HuH-7 (cell line): ENCODE measurements around the gene GSDME.

ENCODE experiments used
- DNase-seq: peaks from one replicate; pipeline ENCODE4 v3.0.0; 2011; ENCODE audit warnings: low spot score

The GSDME gene

DNA sequence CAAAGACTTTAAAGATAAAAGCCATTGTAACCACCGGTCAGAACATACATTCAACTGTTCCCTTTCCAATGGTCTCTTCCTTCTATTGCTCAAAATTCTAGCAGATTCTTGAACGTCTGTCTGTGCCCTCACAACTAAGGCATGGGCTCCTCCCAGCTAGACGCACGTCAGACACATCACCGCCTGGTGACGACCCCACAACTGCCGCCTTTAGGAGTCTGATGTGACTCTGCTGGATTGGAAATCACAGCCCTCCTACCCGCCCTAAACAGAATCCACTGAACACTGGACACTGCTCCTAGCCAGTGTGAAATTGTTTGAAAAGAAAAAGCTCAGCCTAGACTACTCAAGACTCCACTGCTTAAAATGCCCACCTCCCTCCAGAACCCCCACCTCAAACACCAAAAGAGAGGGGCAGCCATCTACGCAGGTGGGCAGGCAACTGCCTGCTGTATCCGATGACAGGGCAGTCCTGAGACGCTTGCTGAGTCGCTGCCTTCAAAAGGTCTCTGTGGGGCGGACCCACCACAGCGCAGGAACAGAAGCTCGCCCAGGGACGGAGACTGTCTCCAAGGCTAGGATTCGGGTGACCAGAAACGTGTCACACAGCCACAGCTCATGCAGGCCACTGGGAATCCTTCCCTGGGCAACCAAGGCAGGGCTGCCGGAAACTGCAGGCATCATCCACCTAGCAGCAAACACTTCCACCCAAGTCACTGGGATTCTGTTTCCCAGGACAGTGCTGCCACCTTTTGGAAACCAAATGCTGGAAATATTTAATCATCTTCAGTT, 34.7 kb downstream of the GSDME start:
- peak; percentile 73 for DNase-seq

DNA sequence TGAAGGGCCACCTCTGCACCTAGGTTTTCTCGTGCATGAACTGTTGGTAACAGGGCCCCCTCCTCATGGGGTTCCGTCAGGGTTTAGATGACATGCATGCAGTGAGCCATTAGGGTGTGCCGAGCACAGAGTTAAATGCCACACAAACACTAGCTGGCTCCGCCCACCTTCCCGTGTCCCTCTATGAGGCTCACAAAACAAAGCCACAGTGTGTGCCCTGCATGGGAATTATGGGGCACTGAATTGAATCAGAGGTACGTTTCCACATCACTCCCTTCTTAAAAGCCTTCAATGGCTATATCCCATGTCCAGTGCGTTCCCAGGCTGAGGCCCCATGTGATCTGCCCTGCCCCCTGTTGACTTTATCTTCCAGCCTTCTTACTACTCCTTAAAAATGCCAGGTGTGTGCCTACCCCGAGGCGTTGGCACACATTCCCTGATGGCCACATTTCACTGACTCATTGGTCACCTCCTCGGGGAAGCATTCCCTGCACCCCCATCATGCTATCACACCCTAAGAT, 35.7 kb downstream of the GSDME start:
- DNase-seq, result no peak

DNA sequence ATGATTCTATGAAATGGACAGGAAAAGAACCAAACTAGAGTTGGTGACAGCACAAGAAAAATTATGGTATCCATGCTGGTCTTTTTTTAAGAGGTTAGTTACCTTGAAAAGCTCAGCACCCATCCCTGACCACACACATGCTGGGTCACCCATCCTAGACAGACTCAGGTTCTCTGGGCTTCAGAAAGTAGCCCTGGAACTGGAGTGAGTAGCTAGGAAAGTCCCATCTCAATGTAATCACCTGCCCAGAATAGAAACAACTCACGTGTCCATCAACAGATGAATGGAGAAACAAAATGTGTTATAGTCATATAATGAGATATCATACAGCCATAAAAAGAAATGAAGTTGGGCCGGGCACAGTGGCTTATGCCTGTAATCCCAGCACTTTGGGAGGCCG, 37.0 kb downstream of the GSDME start:
- DNase-seq, result no peak

DNA sequence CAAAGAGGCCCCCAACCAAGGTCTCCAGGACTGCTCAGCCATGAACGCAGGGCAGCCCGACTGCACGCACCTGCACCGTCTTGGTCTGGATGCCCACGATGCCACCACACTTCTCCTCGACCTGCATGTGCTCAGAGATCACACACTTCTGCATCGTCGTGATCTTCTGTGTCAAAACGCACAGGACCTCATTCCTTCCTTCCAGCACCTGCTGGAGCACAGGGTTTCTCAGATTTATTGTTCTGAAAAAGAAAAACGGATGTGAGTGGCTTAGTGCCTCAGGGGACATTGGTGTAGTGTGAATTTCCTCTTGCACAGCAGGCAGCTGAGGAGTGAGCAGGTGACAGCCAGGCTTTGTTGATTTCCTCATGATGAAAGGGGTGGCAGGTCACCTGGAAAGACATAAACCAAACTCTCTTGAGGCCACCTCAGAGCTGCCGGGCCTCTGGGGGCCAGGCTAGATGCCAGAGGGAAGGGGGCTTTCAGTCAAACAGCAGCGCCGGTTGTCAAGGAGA, 38.2 kb downstream of the GSDME start:
- no peak for DNase-seq

DNA sequence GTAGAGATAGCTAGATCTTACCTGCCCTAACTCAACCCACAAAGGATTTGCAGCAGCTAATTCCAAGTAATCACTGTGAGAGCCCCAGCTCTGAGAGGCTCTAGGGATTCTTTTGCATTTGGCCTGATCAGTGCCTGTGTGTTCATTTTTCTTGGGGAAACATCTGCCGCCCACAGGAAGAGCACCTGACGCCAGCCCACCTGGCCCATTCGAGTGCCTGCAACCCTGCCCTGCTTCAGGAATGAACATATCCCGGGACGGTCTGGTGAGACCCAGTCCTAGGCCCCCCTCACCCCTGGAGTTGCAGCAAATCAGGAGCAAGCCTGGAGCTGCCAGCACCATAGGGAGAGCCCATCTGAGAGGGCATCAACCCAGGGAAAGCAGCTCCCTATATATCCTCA, 38.8 kb downstream of the GSDME start:
- no peak for DNase-seq

DNA sequence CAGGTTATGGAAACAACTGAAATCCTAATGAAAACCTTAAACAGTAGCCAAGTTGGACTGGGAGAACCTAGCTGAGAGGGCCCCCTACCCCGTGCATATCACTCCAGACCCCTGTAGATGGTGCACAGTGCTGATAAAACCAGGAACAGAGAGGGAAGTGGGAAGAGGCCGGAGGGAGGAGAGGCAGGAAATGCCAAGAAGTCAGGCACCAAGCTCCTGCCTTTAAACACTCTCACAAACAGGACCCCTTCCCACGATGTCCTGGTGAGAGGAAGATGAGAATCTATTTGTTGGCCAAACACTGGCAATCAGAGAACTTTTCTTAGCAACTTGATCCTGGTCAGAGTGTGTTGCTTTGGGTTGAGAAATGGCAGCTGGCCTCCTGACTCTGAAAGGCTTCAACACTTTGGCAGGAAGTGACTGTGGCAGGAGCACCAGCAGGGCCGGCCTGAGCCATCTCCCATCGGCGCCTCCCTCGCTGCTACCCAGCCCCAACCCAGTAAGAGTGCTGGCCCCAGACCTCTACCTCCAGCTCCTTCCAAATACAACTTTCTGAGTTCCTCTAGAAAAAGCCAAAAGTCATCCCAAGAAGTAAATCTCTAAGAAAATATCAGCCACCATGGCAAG, 39.5 kb downstream of the GSDME start:
- no peak for DNase-seq

DNA sequence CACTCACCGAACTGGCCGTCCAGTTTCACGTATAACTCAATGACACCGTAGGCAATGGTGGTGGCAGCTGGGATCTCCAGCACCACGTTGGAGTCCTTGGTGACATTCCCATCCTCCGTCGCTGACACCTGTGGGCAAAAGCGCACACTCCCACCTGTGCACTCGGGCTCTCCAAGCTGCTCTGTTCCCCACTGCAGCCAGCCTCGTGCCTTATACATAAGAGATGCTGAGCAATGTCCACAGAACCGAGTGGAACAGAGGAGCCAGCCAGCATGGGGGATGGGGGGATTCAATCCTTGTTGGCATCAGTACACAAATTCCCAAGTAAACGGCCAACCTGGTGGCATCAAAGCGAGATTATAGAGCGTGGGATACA, 40.0 kb downstream of the GSDME start:
- DNase-seq, result no peak

DNA sequence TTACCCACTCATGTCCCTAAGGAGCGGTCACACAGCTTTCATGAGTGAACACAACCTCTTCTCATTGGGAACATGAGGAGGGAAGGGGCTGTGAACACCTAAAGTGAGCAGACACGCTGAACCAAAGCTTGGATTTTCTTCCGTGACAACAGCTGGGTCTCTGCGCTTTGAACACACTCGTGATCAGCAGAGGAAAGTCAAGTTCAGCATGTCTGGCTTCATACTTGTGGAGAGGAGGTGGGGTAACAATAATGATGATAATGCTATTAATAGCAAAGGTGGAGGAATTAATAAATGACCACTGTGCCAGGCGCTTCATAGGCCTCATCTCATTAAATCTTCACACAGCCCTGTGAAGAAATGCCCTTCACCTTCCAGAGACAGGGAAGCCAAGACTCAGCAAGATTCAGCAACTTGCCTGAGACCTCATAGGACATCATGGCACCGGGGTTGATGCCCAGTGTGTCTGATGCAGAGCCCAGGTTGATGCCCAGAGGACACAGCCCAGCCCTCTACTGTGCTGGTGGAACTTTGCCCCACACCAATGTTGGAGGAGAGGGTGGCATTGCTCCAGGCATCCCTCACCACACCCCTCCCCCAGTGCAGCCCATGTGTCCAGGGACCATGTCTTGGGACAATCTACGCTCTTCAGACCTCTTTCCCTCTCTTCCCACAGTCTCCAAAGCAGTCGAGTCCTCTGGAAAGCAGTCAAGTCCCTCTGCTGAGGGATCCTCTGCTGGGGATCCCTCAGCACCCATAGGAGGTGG, 40.6 kb downstream of the GSDME start:
- DNase-seq, result no peak

DNA sequence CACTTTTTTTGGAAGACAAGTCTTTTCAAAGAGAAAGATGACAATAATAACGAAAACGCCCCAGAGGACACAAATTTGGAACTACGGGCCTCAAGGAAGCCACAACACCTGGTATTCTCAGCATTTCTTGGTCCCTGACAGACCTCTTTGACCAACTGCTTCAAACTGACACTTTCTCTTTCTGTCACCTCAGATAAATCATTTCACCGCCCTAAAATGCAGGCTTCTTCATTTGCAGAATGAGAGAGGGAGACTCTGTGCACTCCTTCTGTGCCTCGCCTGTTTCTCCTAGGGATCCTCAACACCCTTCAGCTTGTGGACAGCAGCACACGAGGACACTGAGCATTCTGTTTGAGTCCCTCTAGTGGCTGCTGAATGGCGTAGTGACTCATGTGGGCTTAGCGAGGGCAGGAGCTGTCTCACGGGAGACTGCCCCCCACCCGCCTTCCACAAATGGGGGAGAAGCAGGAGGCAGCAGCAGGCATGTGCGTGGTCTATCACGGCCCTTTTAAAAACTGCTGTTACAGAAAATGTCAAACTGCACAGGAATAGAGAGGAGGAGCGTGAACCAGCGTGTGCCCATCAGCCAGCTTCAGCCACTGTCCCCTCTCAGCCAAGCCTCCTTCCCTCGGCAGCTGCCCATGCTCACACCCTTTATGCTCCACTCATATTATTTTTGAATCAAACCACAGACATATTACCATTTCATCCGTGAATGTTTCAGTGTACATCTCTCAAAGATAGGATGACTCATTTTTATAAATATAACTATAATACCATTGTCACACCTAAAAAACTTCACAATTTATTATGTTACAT, 41.4 kb downstream of the GSDME start:
- DNase-seq, result peak; percentile 67

DNA sequence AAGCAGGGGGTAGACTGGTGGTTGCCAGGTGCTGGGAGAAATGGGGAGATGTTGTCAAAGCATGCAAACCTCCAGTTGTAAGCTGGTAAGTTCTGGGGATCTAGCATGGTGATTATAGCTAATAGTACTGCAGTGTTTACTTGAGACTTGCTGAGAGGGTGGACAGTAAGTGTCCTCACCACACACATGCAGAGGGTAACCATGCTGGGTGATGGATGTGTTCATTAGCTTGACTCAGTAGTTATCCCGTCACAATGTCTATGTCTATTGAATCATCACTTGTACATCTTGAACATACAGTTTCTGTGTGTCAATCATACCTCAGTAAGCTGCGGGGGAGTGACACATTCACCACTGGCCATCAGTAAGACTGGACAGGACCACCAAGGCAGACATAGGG, 42.1 kb downstream of the GSDME start:
- no peak for DNase-seq

DNA sequence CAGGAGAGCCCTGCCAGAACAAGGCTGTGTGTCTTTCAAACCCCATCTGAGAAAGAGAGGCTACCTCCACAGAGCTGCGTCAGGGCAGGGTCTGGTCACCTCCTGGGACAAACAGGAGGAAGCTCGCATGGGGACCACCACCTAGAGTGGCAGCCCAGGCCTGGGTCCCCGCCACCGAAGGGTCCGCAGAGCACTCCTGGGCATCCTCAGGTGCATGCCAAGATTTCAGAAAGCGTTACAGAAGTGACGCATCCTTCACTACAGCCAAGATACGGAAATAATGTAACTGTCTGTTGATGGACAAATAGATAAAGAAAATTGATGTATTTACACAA, 42.6 kb downstream of the GSDME start:
- DNase-seq, result no peak

DNA sequence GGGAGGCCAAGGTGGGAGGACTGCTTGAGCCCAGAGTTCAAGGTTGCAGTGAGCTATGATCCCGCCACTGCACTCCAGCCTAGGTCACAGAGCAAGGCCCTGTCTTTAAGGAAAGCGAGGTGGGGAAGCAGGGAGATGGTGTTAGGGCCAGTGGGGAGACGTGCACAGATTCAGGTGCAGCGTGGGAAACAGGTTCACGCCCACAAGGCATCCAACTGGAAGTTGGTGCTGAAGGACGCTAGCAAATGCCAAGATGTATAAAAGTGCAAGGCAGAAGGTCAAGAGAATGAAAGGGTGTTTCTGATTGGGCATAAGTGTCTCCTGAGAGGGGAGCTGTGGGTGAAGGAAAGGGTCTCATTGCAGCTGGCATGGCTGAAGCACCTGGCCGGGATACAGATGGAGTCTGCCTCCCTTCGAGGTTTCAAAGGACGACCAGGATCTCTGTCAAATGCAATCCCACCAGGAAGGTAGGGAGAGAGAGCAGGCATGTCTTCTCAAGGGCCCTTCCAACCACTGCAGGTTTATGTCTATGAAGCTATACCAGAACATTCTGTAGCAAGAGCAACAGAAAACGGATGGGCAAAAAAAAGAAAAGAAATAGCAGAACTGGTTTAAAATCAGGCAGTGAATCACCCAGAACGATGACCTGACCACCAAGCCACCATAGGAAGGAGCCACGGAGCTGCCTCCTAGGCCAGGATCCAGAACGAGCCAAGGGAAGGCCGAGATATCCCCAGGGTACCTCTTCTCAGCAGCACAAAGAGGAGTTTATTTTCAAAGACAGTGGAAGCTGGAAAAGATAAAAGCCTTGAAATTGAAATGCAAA, 43.2 kb downstream of the GSDME start:
- no peak for DNase-seq

DNA sequence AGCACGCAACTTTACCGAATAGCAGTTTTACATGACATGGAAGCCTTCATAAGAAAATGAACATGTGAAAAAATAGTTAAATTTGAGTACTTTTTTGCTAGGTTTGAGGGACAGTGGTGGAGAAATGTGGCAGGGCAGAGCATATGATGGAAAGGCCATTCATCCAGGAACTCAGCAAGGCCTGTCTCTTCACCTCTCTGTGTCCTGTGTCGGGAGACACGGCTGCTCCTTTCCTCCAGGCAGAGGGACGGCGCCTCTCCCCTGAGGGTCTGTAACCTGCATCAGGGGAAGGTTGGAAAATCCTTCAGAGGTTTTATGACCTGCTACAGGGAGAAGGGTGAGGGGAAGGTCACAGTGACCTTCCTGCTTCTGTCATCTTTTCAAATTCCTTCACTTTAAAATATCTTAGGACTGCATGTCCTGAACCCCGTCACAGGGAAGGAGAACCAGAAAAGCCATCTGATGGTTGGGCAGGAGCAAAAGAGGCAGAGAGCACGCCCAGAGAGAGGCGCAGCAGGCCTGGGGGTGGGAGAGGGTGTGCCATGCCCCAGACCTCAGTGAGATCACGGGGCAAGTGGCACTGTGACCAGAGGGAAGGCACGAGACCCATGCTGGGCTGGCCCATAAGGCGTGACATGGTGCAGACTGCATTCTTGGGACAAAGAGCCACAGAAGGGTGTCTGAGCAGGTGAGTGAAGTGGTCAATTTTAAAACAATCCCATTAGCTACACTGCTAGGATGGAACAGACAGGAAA, 44.0 kb downstream of the GSDME start:
- DNase-seq, result no peak

DNA sequence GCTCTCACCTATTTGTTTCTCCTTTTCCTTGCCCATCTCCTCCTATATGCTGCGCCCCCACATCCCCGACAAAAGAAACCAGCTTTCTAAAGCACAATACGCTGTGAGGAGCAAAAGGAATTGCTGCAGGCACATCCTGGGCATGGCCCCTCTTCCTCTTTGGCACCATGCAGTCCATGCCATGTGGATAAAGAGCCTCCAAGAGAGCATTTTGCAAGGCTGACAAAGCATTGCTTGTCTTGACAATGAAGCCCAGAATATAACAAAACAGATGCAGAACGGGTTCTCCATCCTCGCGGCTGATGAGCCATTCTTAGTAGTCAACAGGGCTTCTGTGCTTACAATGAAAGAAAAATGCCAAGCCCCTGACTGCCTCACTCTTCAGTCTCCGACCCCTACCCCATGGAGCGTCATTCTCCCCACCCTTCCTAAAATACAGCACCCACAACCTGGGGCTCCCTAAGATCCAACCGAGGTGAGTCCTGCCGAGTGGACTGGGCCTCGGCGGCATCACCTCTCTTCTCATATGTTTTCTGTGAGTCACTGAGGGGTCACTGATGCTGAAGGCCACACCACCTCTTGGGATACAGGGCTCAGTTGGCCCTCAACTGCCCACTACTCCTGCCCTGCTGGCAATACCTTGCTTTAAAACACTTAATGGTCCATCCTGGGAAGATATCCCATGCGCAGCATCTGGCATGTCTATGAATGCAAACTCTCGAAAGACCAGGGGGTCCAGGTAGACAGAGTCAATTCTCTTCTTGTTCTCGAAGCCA, 47.5 kb downstream of the GSDME start:
- no peak for DNase-seq

DNA sequence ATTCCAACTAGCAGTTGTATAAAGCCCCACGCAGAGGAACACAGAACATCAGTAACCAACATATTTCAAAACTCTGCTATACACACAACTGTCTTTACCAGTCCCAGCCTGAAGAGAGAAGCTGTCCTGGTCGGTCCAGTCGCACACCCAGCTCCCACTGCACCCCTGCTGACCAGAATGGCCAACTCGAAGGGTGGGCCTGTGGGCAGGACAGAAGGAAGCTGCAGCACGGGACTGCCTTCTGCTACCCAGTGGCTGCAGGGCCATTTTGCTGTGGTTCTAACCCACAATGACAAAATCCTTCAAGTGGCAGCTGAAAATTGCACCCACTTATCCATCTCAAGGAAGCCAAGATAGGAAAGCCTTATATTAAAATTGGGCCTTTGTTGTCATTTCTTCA, 48.2 kb downstream of the GSDME start:
- no peak for DNase-seq

DNA sequence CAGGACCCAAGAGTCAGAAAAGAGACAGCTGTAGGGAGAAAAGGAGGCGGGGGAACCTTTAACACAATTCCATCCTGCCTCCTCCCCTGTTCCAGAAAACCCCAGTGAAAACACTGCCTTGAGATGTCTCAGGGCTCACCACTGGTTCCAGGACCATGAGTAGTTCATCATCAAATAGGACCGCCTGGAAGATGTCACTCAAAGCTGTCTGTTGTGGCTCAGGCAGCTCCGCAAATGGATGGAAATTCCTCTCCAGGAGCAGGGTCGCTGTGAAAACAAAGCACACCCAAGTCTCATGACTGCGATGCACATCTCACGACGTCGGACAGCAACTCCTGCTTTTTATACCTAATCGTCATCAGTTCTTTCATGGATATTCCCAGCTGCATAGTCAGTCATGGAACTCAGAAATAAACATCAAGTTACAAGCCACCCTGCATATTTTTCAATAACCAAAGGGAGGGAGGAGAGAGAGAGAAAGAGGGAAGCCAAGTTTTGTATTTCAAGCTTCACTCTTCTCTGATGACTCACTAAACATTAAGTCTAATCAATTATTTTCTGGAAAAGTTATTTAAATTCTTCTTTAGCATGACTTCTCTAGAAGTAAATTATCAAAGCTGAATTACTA, 49.2 kb downstream of the GSDME start:
- no peak for DNase-seq

DNA sequence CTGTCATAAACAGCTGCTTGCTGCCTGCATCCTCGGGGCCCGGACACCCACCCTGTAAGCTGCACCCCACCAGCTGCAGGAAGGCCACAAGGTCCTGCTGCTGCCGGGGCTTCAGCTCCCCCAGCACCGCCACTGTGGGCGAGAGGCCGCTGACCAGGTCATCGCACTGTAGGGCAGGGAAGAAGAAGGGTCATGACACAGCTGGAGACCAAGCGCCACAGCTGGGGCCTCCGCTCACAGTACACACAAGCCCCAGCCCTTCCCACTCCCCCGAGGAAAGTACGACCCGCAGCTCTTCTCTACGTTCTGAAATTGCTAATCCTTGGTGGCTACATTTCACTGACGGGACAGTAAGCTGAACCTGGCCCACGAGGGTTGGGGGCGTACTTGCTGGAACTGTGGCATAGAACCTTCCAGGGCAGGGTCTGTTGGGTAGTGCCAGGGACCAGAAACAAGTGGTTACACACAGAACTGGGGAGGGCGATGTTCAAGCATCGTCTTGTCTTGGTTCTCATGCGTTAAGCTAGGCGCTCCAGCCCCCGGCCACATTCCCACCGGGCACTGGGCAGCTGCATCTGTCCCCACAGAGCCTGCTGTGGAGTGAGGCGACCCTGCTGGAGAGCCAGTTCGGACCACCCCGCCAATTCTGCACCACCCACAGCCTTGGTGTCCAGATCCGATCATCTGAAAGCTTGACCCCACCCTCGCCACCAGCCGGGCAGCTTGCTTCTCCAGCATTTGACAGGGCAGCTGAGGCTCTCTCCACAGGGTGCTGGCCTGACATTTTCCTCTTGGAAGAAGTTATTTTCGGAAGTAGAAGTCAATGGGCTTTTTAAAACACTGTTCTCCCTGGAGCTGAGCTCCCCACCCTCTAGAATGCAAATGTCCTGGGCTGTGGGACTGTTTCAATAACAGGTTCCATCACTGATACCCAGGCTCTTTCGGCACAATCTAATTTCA, 50.8 kb downstream of the GSDME start:
- DNase-seq, result no peak

DNA sequence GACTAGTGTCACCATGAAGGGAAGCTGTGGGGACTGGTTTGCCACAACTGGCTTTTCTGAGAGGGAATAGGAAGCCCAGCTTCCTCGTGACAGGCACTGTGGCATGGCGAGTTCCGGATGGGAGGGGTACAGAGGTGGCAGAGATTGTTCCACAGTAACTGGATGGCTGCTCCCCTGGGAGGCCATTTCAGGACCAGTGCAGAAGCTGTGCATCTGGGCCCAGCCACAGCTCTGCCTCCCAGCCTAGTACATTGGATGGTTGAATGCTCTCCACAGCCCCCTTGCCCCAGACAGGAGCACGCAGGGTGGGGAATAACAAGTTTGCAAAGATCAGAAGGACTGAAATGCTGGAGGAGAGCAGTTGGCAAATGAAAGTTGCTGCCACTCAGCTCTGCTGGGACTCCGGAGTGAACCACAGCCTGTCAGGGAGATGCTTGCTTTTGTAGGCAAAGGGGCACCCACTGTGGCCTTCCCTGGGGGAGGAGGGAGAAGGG, 51.8 kb downstream of the GSDME start:
- DNase-seq, result no peak
